Activated CD4-positive, alpha-beta T cell treated with anti-CD3 and anti-CD28 coated beads for 36 hours (primary cell): ENCODE results near the gene CORO2A. TPM values are rescaled to one million over a fixed set of nuclear protein-coding genes. Genes with fewer than 3 reads are reported as not detected.

Experiments
- ATAC-seq: fragments of 200-7000 bp; cut with Tn5 transposase; one replicate; pipeline ENCODE4 v1.10.0; 2021; ENCODE audit warnings: mild to moderate bottlenecking, moderate library complexity
- CTCF ChIA-PET: fragments of 350-600 bp; sonication (Branson Sonifier 250); formaldehyde crosslinking; loops from one replicate; lab custom pipeline; 2021; ENCODE audit warnings: antibody characterized with exemption; lab: Charles Lee
- POLR2A ChIA-PET: fragments of 350-600 bp; sonication (Branson Sonifier 250); formaldehyde crosslinking; loops from one replicate; lab custom pipeline; 2021; ENCODE audit warnings: antibody characterized with exemption, inconsistent platforms; lab: Charles Lee
- DNase-seq: peaks from one replicate; pipeline ENCODE4 v3.0.0-alpha.2; 2020
- H3K27ac Mint-ChIP-seq: one replicate; pipeline ENCODE4 v1.8.0; 2021; ENCODE audit warnings: mixed read lengths
- H3K27me3 Mint-ChIP-seq: one replicate; pipeline ENCODE4 v1.8.0; 2021; ENCODE audit warnings: mixed read lengths
- H3K36me3 Mint-ChIP-seq: one replicate; pipeline ENCODE4 v1.8.0; 2021; ENCODE audit warnings: low read depth, mixed read lengths
- H3K4me1 Mint-ChIP-seq: one replicate; pipeline ENCODE4 v1.8.0; 2021; ENCODE audit warnings: mixed read lengths
- H3K4me3 Mint-ChIP-seq: one replicate; pipeline ENCODE4 v1.8.0; 2021; ENCODE audit warnings: mild to moderate bottlenecking, moderate library complexity, mixed read lengths
- H3K9me3 Mint-ChIP-seq: one replicate; pipeline ENCODE4 v1.8.0; 2021; ENCODE audit warnings: low read depth, mixed read lengths
- intact Hi-C, 2 experiments: fragments of 100-400 bp; cut with DNase I in 1 of 2; cut with micrococcal nuclease in 1 of 2; formaldehyde crosslinking; loops; one replicate each; pipeline versions ENCODE4 v1.14.2 to v1.15.1; 2022 to 2024; cut with DNase I, micrococcal nuclease
- total RNA-seq, 2 experiments: library from RNA; stranded (reverse); gene quantifications; one replicate each; pipeline ENCODE4 v1.2.3, GENCODE V29; 2021

Gene CORO2A
- total RNA-seq, 2 experiments from 2014 or later = 9.7 to 10.3 TPM

DNA sequence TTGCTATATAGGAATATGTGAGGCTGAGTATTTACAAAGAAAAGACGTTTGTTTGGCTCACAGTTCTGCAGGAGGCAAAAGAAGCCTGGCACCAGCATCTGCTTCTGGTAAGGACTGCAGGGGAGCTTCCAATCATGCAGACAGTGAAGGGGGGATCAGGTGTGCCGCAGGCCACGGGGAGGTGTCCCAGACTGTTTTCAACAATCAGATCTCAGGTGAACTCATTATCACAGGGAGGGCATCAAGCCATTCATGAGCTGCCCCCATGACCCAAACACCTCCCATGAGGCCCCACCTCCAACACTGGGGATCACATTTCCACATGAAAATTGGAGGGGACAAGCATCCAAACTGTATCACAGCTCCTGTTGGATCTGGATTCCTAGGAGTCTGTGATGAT is 43.0 kb downstream of the CORO2A start:
- intact Hi-C loops = no loop called here
- CTCF ChIA-PET = interaction anchor here (0.7 kb wide), 1 partner anchor 107 kb away, joined by 3 read pairs; no protein-coding TSS in a partner anchor
- H3K4me3 Mint-ChIP-seq = no peak overlapping the region
- no peaks in the 10 kb centered on the region for H3K4me1 Mint-ChIP-seq
- no peaks in the 10 kb centered on the region for H3K27me3 Mint-ChIP-seq
- ATAC-seq (no peak), DNase-seq (no peak)
- POLR2A ChIA-PET = no interaction called here
- peaks cover 3% of the 10 kb centered on the region for H3K36me3 Mint-ChIP-seq
- no peak overlapping the region for H3K27ac Mint-ChIP-seq
- no peaks in the 10 kb centered on the region for H3K9me3 Mint-ChIP-seq

DNA sequence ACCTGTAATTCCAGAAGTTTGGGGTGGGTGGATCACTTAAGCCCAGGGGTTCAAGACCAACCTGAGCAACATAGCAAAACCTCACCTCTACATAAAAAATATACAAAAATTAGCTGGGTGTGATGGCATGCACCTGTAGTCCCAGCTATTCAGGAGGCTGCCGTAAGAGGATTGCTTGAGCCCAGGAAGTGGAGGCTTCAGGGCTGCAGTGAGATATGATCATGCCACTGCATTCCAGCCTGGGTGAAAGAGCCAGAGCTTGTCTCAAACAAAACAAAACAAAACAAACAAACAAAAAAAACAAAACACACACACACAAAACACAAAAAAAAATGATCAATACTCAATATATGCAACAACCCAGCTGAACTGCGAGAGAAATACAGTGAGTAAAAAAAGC is 44.0 kb downstream of the CORO2A start:
- intact Hi-C loops = no loop called here
- H3K36me3 Mint-ChIP-seq = no peaks in the 10 kb centered on the region
- no peaks in the 10 kb centered on the region for H3K27me3 Mint-ChIP-seq
- DNase-seq (no peak), ATAC-seq (no peak)
- no peaks in the 10 kb centered on the region for H3K4me1 Mint-ChIP-seq
- POLR2A ChIA-PET = no interaction called here
- CTCF ChIA-PET = no interaction called here
- no peak overlapping the region for H3K27ac Mint-ChIP-seq
- H3K4me3 Mint-ChIP-seq = no peak overlapping the region
- no peaks in the 10 kb centered on the region for H3K9me3 Mint-ChIP-seq

GRCh38 chr9:98147582-98147981 is 44.9 kb downstream of the CORO2A start:
- H3K9me3 Mint-ChIP-seq = no peaks in the 10 kb centered on the region
- CTCF ChIA-PET = interaction anchor here (0.9 kb wide), 1 partner anchor 116 kb away, joined by 3 read pairs; no protein-coding TSS in a partner anchor

DNA sequence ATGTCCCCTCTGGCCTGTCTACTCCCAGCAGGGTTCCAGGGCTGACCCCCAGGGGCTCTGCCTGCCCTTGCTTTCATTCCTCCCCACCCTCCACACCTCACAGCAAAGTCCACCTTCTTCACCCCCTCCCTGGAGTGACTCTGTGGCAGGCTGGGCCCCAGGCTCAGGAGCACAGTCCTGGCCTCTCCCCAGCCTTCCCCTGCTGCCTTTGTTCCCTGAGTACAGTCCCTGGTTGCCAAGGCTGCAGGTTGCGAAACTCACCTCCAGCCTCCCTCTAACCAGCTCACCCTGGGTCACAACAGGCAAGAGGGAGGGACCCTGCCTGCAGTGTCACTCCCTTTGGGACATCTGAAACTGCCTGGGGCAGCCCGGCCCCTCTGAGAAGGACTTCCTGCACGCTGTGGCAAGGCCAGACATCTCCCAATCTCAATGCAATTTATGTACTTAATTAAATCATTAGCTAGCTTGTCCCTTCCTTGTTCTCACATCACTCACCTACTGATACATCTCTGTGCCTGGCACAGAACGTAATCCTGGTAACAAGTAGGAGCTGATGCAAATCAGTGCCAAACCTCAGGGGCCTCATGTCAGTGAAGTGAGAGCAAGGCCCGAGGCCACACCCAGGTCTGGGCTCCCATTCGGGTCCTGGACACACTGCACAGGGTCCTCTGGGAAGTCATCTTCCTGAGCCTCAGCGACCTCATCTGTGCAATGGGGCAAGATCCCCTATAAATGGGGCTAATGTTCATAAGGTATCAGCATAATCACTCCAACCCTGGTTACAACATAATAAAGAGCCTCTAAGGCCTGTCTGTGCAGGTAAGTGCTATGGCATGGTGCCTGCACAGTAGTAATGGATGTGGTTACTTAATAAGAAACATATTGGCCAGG is 46.1 kb downstream of the CORO2A start:
- intact Hi-C loops = no loop called here
- DNase-seq (no peak), ATAC-seq (no peak)
- Mint-ChIP-seq H3K36me3 (no peaks in the 10 kb centered on the region), H3K4me1 (no peaks in the 10 kb centered on the region), H3K9me3 (no peaks in the 10 kb centered on the region), H3K27me3 (no peaks in the 10 kb centered on the region), H3K27ac (no peak overlapping the region), H3K4me3 (no peak overlapping the region)
- ChIA-PET CTCF (no interaction called here), POLR2A (interaction anchor here (1.0 kb wide), 1 partner anchor 47 kb away, joined by 5 read pairs; no protein-coding TSS in a partner anchor)

More at GRCh38 chr9:98147582-98147981, 44.9 kb downstream of the CORO2A start:
- H3K4me1 Mint-ChIP-seq = no peaks in the 10 kb centered on the region
- no peak for ATAC-seq
- intact Hi-C loops = no loop called here
- POLR2A ChIA-PET = interaction anchor here (0.6 kb wide), 1 partner anchor 629 kb away, joined by 3 read pairs; no protein-coding TSS in a partner anchor
- no peaks in the 10 kb centered on the region for H3K27me3 Mint-ChIP-seq
- no peak for DNase-seq
- H3K27ac Mint-ChIP-seq = no peak overlapping the region
- no peak overlapping the region for H3K4me3 Mint-ChIP-seq
- no peaks in the 10 kb centered on the region for H3K36me3 Mint-ChIP-seq

GRCh38 chr9:98144631-98145030 is 47.8 kb downstream of the CORO2A start:
- H3K4me1 Mint-ChIP-seq = no peaks in the 10 kb centered on the region
- no peaks in the 10 kb centered on the region for H3K27me3 Mint-ChIP-seq
- POLR2A ChIA-PET = interaction anchor here (0.7 kb wide), 1 partner anchor 74 kb away, joined by 3 read pairs; no protein-coding TSS in a partner anchor
- DNase-seq (no peak), ATAC-seq (no peak)
- no peaks in the 10 kb centered on the region for H3K36me3 Mint-ChIP-seq
- no peak overlapping the region for H3K27ac Mint-ChIP-seq
- intact Hi-C loops = no loop called here
- H3K9me3 Mint-ChIP-seq = no peaks in the 10 kb centered on the region
- CTCF ChIA-PET = no interaction called here
- H3K4me3 Mint-ChIP-seq = no peak overlapping the region

DNA sequence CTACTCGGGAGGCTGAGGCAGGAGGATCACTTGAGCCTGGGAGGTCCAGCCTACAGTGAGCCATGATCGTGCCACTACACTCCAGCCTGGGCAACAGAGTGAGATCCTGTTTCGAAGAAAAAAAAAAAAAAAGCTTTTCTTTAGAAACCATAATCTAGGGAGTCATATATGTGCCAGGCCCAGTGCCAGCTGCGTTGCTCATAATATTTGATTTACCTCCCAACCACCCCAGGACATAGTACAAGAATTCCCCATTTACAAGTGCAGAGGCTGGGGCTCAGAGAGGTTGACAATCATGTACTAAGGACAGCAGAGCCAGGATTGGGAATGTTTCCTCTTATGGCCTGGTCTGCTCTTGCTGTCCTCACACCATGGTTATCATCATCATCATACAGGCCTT is 48.4 kb downstream of the CORO2A start:
- Mint-ChIP-seq H3K4me3 (no peak overlapping the region), H3K27ac (no peak overlapping the region), H3K27me3 (no peaks in the 10 kb centered on the region), H3K4me1 (no peaks in the 10 kb centered on the region), H3K36me3 (no peaks in the 10 kb centered on the region), H3K9me3 (no peaks in the 10 kb centered on the region)
- DNase-seq (no peak), ATAC-seq (no peak)
- POLR2A ChIA-PET = interaction anchor here (0.7 kb wide), 1 partner anchor 73 kb away, joined by 3 read pairs; no protein-coding TSS in a partner anchor
- CTCF ChIA-PET = no interaction called here
- intact Hi-C loops = no loop called here

- H3K9me3 Mint-ChIP-seq = no peaks in the 10 kb centered on the region
- intact Hi-C loops = no loop called here
- H3K4me1 Mint-ChIP-seq = no peaks in the 10 kb centered on the region
- H3K36me3 Mint-ChIP-seq = no peaks in the 10 kb centered on the region
- POLR2A ChIA-PET = no interaction called here
- no peak overlapping the region for H3K27ac Mint-ChIP-seq
- CTCF ChIA-PET = interaction anchor here (0.6 kb wide), 1 partner anchor 116 kb away, joined by 3 read pairs; no protein-coding TSS in a partner anchor
- H3K4me3 Mint-ChIP-seq = no peak overlapping the region
- ATAC-seq (no peak), DNase-seq (no peak)
- no peaks in the 10 kb centered on the region for H3K27me3 Mint-ChIP-seq
Measured at GRCh38 chr9:98142925-98143481, 49.4 kb downstream of the CORO2A start.

DNA sequence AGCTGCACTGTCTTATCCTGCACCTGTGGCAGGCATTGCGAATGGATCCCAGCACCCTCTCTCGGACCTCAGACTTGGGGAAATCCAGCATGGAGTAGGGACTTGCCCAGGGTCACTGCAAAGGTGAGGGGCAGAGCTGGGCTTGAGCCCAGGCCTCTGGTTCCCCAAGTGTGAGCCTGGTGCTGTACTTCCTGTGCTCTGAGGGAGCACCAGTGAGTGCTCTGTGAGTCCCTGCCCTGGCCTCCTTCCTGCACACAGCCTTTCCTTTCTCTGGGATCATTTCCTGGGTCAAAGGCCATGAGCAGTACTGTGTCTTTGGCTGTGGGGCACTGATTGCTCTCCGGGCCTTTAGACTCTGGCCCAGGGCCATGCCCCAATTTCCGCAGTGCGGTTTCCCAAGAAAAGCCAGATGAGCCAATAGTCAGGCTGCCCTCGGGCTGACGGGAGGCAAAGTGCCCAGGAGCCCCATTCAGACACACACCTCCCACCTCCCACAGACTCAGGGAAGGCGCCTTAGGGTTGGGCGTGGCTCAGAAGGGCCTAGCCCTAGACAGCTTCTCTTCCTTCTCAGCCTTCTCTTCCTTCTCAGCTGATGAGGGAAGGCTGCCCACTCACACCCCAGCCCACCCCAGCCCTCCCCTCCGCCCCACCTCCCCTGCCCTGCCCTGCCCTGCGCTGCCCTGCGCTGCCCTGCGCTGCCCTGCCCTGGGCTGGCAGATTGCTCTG is 50.1 kb downstream of the CORO2A start:
- intact Hi-C loops = no loop called here

GRCh38 chr9:98140503-98140902 is 51.9 kb downstream of the CORO2A start:
- CTCF ChIA-PET = no interaction called here
- DNase-seq = no peak
- Mint-ChIP-seq H3K4me1 (no peaks in the 10 kb centered on the region), H3K27me3 (no peaks in the 10 kb centered on the region), H3K36me3 (no peaks in the 10 kb centered on the region), H3K27ac (no peak overlapping the region), H3K9me3 (no peaks in the 10 kb centered on the region), H3K4me3 (no peak overlapping the region)
- intact Hi-C loops = no loop called here
- no peak for ATAC-seq
- POLR2A ChIA-PET = interaction anchor here (0.6 kb wide), 1 partner anchor 204 kb away, joined by 3 read pairs; no protein-coding TSS in a partner anchor

More for the DNA sequence above, 50.1 kb downstream of the CORO2A start:
- Mint-ChIP-seq H3K27me3 (no peaks in the 10 kb centered on the region), H3K27ac (no peak overlapping the region), H3K36me3 (no peaks in the 10 kb centered on the region), H3K4me3 (no peak overlapping the region), H3K9me3 (no peaks in the 10 kb centered on the region), H3K4me1 (no peaks in the 10 kb centered on the region)
- ATAC-seq (no peak), DNase-seq (no peak)
- POLR2A ChIA-PET = no interaction called here
- CTCF ChIA-PET = no interaction called here

DNA sequence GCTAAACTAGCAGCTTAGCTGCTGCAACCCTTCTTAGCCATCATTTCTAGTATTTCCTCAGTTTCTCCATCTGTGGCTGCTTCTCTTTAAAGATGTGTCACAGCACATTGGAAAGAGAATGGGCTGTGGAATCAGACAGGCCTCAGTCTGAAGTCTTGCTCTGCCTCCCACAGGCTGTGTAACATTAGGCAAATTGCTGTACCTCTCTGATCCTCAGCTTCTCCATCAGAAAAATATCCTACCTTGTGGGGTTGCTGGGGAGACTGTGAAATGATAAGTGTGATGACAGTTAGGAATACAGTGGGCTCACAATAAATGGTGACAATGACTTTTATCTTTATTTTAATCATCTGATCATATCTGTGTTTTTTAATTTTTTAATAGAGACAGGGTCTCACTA is 55.9 kb downstream of the CORO2A start:
- intact Hi-C loops = no loop called here
- Mint-ChIP-seq H3K36me3 (no peaks in the 10 kb centered on the region), H3K27me3 (no peaks in the 10 kb centered on the region), H3K9me3 (no peaks in the 10 kb centered on the region), H3K4me1 (no peaks in the 10 kb centered on the region), H3K4me3 (no peak overlapping the region), H3K27ac (no peak overlapping the region)
- ChIA-PET CTCF (no interaction called here), POLR2A (no interaction called here)
- DNase-seq (no peak), ATAC-seq (no peak)

DNA sequence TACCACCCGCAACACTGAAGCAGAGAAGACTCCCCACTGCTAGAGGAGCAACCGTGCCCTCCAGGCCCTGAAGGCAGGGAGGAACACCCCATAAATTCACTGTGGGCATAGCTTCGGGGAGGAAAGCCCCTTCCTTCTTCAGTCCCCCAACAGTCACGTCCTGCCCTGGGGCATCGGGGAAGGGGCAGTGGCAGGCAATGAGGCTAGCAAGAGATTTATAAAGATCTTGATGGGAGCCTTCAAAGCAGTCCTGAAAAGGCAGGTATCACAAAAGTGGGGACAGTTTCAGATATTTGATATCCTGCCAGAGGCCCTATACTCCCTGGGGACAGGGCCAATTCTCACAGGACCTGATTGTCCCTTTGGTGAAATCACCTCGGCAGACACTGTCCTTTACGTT is 56.5 kb downstream of the CORO2A start:
- Mint-ChIP-seq H3K27me3 (no peaks in the 10 kb centered on the region), H3K9me3 (no peaks in the 10 kb centered on the region), H3K4me1 (no peaks in the 10 kb centered on the region), H3K4me3 (no peak overlapping the region), H3K27ac (no peak overlapping the region), H3K36me3 (no peaks in the 10 kb centered on the region)
- intact Hi-C loops = no loop called here
- POLR2A ChIA-PET = no interaction called here
- DNase-seq (no peak), ATAC-seq (no peak)
- CTCF ChIA-PET = no interaction called here
